ENCODE results near the gene KCNK6.

DNA sequence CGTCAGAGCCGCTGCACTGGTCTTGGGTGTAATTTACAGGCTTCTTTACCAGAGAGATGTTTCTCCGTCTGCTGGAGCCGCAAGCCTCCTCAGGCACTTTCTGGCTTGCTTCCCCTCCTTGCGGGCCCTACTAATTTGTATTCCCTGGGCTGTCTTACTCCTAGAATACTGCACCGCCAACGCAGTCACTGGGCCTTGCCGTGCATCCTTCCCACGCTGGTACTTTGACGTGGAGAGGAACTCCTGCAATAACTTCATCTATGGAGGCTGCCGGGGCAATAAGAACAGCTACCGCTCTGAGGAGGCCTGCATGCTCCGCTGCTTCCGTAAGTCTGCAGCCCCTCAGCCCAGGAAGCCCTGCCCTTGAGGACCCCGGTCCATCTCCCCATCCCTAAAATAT is 29.7 kb upstream of the KCNK6 start:
- TF ChIP-seq, protein P1, sequence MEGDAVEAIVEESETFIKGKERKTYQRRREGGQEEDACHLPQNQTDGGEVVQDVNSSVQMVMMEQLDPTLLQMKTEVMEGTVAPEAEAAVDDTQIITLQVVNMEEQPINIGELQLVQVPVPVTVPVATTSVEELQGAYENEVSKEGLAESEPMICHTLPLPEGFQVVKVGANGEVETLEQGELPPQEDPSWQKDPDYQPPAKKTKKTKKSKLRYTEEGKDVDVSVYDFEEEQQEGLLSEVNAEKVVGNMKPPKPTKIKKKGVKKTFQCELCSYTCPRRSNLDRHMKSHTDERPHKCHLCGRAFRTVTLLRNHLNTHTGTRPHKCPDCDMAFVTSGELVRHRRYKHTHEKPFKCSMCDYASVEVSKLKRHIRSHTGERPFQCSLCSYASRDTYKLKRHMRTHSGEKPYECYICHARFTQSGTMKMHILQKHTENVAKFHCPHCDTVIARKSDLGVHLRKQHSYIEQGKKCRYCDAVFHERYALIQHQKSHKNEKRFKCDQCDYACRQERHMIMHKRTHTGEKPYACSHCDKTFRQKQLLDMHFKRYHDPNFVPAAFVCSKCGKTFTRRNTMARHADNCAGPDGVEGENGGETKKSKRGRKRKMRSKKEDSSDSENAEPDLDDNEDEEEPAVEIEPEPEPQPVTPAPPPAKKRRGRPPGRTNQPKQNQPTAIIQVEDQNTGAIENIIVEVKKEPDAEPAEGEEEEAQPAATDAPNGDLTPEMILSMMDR (IDR thresholded peaks at IDR 0.05) = no peak
- TF ChIP-seq EZH2phosphoT487 (IDR thresholded peaks at IDR 0.05) = no peak

Data from neural progenitor cell (in vitro differentiated cells).